SK-N-SH (cell line): ENCODE results near the gene SPDYA. TPM values are rescaled to one million over a fixed set of nuclear protein-coding genes. Genes with fewer than 3 reads are reported as not detected.

ENCODE experiments used
- CTCF ChIA-PET: fragments of 300-600, 350-600 bp; formaldehyde crosslinking; extraction: SDS; loops from one replicate; lab custom pipeline; 2021; lab: Yijun Ruan, JAX
- POLR2A ChIA-PET: fragments of 350-600 bp; sonication (Branson Sonifier 250); formaldehyde crosslinking; extraction: SDS; loops from one replicate; lab custom pipeline; 2020; ENCODE audit warnings: antibody characterized with exemption, inconsistent platforms; lab: Yijun Ruan, JAX
- DNase-seq: peaks from one replicate; pipeline ENCODE4 v3.0.0; 2012
- H2AFZ ChIP-seq: fragments of 200-600 bp; sonication (generic); 2 replicates; pipeline ENCODE4 v1.8.1; 2016; ENCODE audit warnings: antibody characterized with exemption, mild to moderate bottlenecking, low read depth
- H3F3A ChIP-seq: fragments of 200-600 bp; sonication (generic); replicated peaks from 2 replicates; pipeline ENCODE3; 2016; ENCODE audit warnings: antibody characterized with exemption, mild to moderate bottlenecking; ENCODE audit not compliant: insufficient read depth
- H3K27ac ChIP-seq, 2 experiments: fragments of 200-500 bp in 1 of 2; fragments of 200-600 bp in 1 of 2; sonication (Bioruptor generic) in 1 of 2; sonication (generic), shearing (Covaris generic) in 1 of 2; 2 replicates each; pipeline versions ENCODE4 v1.5.1 to v1.6.1; 2014 to 2016; ENCODE audit warnings: low read depth in 2 of 2, inconsistent platforms in 1 of 2, low read length in 1 of 2, mild to moderate bottlenecking in 1 of 2, mixed read lengths in 1 of 2
- H3K27me3 ChIP-seq: fragments of 200-600 bp; sonication (generic), shearing (Covaris generic); 2 replicates; pipeline ENCODE4 v1.6.1; 2016; ENCODE audit warnings: mixed run types; ENCODE audit not compliant: insufficient read depth
- H3K36me3 ChIP-seq, 2 experiments: fragments of 200-500 bp in 1 of 2; fragments of 200-600 bp in 1 of 2; sonication (Bioruptor generic) in 1 of 2; sonication (generic) in 1 of 2; replicated peaks in 1 of 2; 2 replicates each; pipeline versions ENCODE3 to v1.5.1; 2014 to 2016; ENCODE audit warnings: low read length in 1 of 2, mild to moderate bottlenecking in 1 of 2; ENCODE audit not compliant: insufficient read depth in 2 of 2, control insufficient read depth in 1 of 2
- H3K4me1 ChIP-seq, 2 experiments: fragments of 200-500 bp in 1 of 2; fragments of 200-600 bp in 1 of 2; sonication (Bioruptor generic) in 1 of 2; sonication (generic), shearing (Covaris generic) in 1 of 2; 2 replicates each; pipeline versions ENCODE4 v1.5.1 to v1.6.1; 2014 to 2016; ENCODE audit warnings: low read depth in 1 of 2, low read length in 1 of 2, mixed run types in 1 of 2; ENCODE audit not compliant: insufficient read depth in 2 of 2, control insufficient read depth in 1 of 2
- H3K4me2 ChIP-seq: fragments of 200-600 bp; sonication (generic), shearing (Covaris generic); 2 replicates; pipeline ENCODE4 v1.6.1; 2017; ENCODE audit warnings: mixed run types
- H3K4me3 ChIP-seq, 2 experiments: fragments of 200-500 bp in 1 of 2; fragments of 200-600 bp in 1 of 2; sonication (Bioruptor generic) in 1 of 2; sonication (generic), shearing (Covaris generic) in 1 of 2; 2 replicates each; pipeline versions ENCODE4 v1.5.1 to v1.8.1; 2014 to 2016; ENCODE audit warnings: low read depth in 2 of 2, inconsistent platforms in 1 of 2, low read length in 1 of 2, mild to moderate bottlenecking in 1 of 2, mixed read lengths in 1 of 2, moderate library complexity in 1 of 2
- H3K79me2 ChIP-seq: fragments of 200-600 bp; sonication (generic); 2 replicates; pipeline ENCODE4 v1.8.1; 2017; ENCODE audit warnings: mild to moderate bottlenecking; ENCODE audit not compliant: insufficient read depth
- H3K9ac ChIP-seq: fragments of 200-600 bp; sonication (generic); 2 replicates; pipeline ENCODE4 v1.6.1; 2017; ENCODE audit warnings: mixed run types
- H3K9me2 ChIP-seq: fragments of 200-600 bp; sonication (generic); 2 replicates; pipeline ENCODE4 v1.6.1; 2017; ENCODE audit warnings: mixed run types
- H3K9me3 ChIP-seq: fragments of 200-600 bp; sonication (generic); 2 replicates; pipeline ENCODE4 v1.6.1; 2017; ENCODE audit warnings: mixed run types, mild to moderate bottlenecking, moderate library complexity
- H4K20me1 ChIP-seq: fragments of 200-600 bp; sonication (generic); 2 replicates; pipeline ENCODE4 v1.6.1; 2017; ENCODE audit warnings: mild to moderate bottlenecking, mixed run types; ENCODE audit not compliant: insufficient read depth
- CHD2 ChIP-seq: fragments of 150-350 bp; IDR thresholded peaks from 2 replicates; pipeline ENCODE4 v1.6.1; 2018; ENCODE audit warnings: low read length; ENCODE audit not compliant: partially characterized antibody
- EP300 ChIP-seq, 2 experiments: IDR thresholded peaks; 2 replicates each; pipeline versions ENCODE4 v1.4.0 to v1.6.1; 2012; ENCODE audit warnings: borderline replicate concordance in 1 of 2, low read depth in 1 of 2, low read length in 1 of 2
- EZH2phosphoT487 ChIP-seq: fragments of 200-600 bp; sonication (generic); IDR thresholded peaks from 2 replicates; pipeline ENCODE4 v1.6.1; 2017; ENCODE audit warnings: low read depth, mixed run types, mild to moderate bottlenecking, antibody characterized with exemption, moderate library complexity, borderline replicate concordance
- FOSL2 ChIP-seq: IDR thresholded peaks from 2 replicates; pipeline ENCODE4 v1.4.0; 2012; ENCODE audit warnings: low read depth, mild to moderate bottlenecking, moderate library complexity, borderline replicate concordance
- FOXJ3 ChIP-seq: sonication (generic); formaldehyde crosslinking; IDR thresholded peaks from 2 replicates; pipeline ENCODE4 v1.5.1; 2020; ENCODE audit warnings: mild to moderate bottlenecking, missing genetic modification reagents
- FOXM1 ChIP-seq: IDR thresholded peaks from 2 replicates; pipeline ENCODE4 v1.4.0; 2012; ENCODE audit warnings: low read depth, mild to moderate bottlenecking
- GABPA ChIP-seq: IDR thresholded peaks from 2 replicates; pipeline ENCODE4 v1.4.0; 2012; ENCODE audit warnings: low read depth, mild to moderate bottlenecking
- GATA2 ChIP-seq: sonication (generic); formaldehyde crosslinking; IDR thresholded peaks from 2 replicates; pipeline ENCODE4 v1.5.0; 2020; ENCODE audit warnings: mild to moderate bottlenecking, missing genetic modification reagents
- JUND ChIP-seq: IDR thresholded peaks from 2 replicates; pipeline ENCODE4 v1.4.0; 2012
- MEF2A ChIP-seq: IDR thresholded peaks from 2 replicates; pipeline ENCODE4 v1.4.0; 2012; ENCODE audit warnings: low read depth, borderline replicate concordance
- MXI1 ChIP-seq: IDR thresholded peaks from 2 replicates; pipeline ENCODE4 v1.6.1; 2012; ENCODE audit warnings: mild to moderate bottlenecking, low read depth, low read length, improper control_type of control experiment
- NFIC ChIP-seq: IDR thresholded peaks from 2 replicates; pipeline ENCODE4 v1.4.0; 2012; ENCODE audit warnings: borderline replicate concordance
- NRF1 ChIP-seq: IDR thresholded peaks from 2 replicates; pipeline ENCODE4 v1.6.1; 2012; ENCODE audit warnings: low read depth, mild to moderate bottlenecking, low read length
- RCOR1 ChIP-seq: fragments of 150-350 bp; IDR thresholded peaks from 2 replicates; pipeline ENCODE4 v1.6.1; 2017; ENCODE audit warnings: antibody characterized with exemption, low read length
- RXRA ChIP-seq: IDR thresholded peaks from 2 replicates; pipeline ENCODE4 v1.4.0; 2012; ENCODE audit warnings: low read depth, mild to moderate bottlenecking, borderline replicate concordance
- SMC3 ChIP-seq: IDR thresholded peaks from 2 replicates; pipeline ENCODE4 v1.6.1; 2012; ENCODE audit warnings: low read depth, low read length, improper control_type of control experiment
- TAF1 ChIP-seq: IDR thresholded peaks from 2 replicates; pipeline ENCODE4 v1.6.1; 2012; ENCODE audit warnings: low read depth, mild to moderate bottlenecking, low read length, moderate library complexity, borderline replicate concordance
- TCF12 ChIP-seq: IDR thresholded peaks from 2 replicates; pipeline ENCODE4 v1.4.0; 2012
- TEAD4 ChIP-seq: IDR thresholded peaks from 2 replicates; pipeline ENCODE4 v1.4.0; 2012; ENCODE audit warnings: mild to moderate bottlenecking, borderline replicate concordance; ENCODE audit not compliant: insufficient read depth
- WGBS: methylation state at CpG from one replicate; pipeline ENCODE4 v1.1.6; 2017; ENCODE audit warnings: low lambda C conversion rate; 5-methylcytosine and 5-hydroxymethylcytosine counted together
- polyA plus RNA-seq, 3 experiments: library from polyadenylated mRNA; depleted of rRNA; stranded (reverse); fragments of >200 nt; gene quantifications; 2 replicates each; pipeline ENCODE4 v1.2.3, GENCODE V29; 2012
- TF ChIP-seq, protein P1 (sequence below): IDR thresholded peaks from 2 replicates; pipeline ENCODE4 v1.4.0; 2012; ENCODE audit warnings: low read depth, borderline replicate concordance
- TF ChIP-seq, protein P2 (sequence below): fragments of 150-350 bp; IDR thresholded peaks from 2 replicates; pipeline ENCODE4 v1.6.1; 2016; ENCODE audit warnings: mild to moderate bottlenecking, low read depth, low read length
- TF ChIP-seq, protein P3 (sequence below): IDR thresholded peaks from 2 replicates; pipeline ENCODE4 v1.4.0; 2012; ENCODE audit warnings: low read depth
- TF ChIP-seq, protein P4 (sequence below): fragments of 150-350 bp; IDR thresholded peaks from 2 replicates; pipeline ENCODE4 v1.6.1; 2017; ENCODE audit warnings: antibody characterized with exemption, low read length, low read depth, borderline replicate concordance

The SPDYA gene
- polyA plus RNA-seq, 1 of the 3 experiments (the other 2 are of a cell fraction), result not detected

DNA sequence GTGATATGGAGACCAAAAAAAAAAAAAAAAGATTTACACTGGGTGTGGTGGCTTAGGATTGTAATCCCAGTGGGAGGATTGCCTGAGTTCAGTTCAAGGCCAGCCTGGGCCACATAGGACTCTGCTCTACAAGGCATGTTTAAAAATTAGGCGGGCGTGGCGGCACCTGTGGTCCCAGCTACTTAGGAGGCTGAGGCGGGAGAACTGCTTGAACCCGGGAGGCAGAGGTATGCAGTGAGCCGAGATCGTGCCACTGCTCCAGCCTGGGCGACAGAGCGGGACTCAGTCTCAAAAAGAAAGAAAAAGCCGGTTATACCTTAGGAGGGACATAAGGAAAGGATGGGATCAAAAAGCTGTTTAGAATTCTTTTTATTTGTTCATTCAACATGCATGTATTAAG lies 707 bp upstream of the SPDYA start:
- H3K4me2 ChIP-seq, result peak overlapping the region; percentile 65
- ChIA-PET POLR2A (interaction anchor here (0.7 to 1.4 kb wide), 2 partner anchors 58 to 149 kb away, joined by 3 read pairs; partner anchors contain the start of gene PPP1CB), CTCF (interaction anchor here (0.9 to 3.2 kb wide), 6 partner anchors 10 to 366 kb away, joined by 3 to 22 read pairs (median 4); no protein-coding TSS in a partner anchor)
- no peak overlapping the region; the same call in 1 of the 2 replicates for H2AFZ ChIP-seq
- H4K20me1 ChIP-seq, result no peaks in the 10 kb centered on the region
- H3K4me1 ChIP-seq, result peaks cover 0 to 5% of the 10 kb centered on the region in 2 experiments; a peak in 1 of 4 replicates
- H3K9me2 ChIP-seq, result no peaks in the 10 kb centered on the region
- WGBS, result 97% methylated on average over 10 of the region's 10 CpGs
- DNase-seq, result no peak
- no peaks in the 10 kb centered on the region for H3K27me3 ChIP-seq
- 0 out of 2 replicates have a peak overlapping the region, but pooled peaks have one; percentile 26 for H3K9ac ChIP-seq
- H3K79me2 ChIP-seq, result no peaks in the 10 kb centered on the region
- H3K27ac ChIP-seq, result peak overlapping the region in 1 of 2 experiments; percentile 43; a peak in 1 of 4 replicates
- peak overlapping the region; percentile 56 to 57; a peak in 3 of 4 replicates for H3K4me3 ChIP-seq
- TF ChIP-seq EZH2phosphoT487, result no peak
- TF ChIP-seq, protein P1, sequence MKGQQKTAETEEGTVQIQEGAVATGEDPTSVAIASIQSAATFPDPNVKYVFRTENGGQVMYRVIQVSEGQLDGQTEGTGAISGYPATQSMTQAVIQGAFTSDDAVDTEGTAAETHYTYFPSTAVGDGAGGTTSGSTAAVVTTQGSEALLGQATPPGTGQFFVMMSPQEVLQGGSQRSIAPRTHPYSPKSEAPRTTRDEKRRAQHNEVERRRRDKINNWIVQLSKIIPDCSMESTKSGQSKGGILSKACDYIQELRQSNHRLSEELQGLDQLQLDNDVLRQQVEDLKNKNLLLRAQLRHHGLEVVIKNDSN, result no peak
- no peak for TF ChIP-seq SMC3
- no peak for TF ChIP-seq FOSL2
- TF ChIP-seq NFIC, result no peak
- TF ChIP-seq CHD2, result no peak
- no peak for TF ChIP-seq FOXJ3
- TF ChIP-seq, protein P2, sequence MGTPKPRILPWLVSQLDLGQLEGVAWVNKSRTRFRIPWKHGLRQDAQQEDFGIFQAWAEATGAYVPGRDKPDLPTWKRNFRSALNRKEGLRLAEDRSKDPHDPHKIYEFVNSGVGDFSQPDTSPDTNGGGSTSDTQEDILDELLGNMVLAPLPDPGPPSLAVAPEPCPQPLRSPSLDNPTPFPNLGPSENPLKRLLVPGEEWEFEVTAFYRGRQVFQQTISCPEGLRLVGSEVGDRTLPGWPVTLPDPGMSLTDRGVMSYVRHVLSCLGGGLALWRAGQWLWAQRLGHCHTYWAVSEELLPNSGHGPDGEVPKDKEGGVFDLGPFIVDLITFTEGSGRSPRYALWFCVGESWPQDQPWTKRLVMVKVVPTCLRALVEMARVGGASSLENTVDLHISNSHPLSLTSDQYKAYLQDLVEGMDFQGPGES, result no peak
- no peak for TF ChIP-seq EP300 (IDR thresholded peaks at IDR 0.05; ENCODE audit: borderline replicate concordance in 1 of 2, low read depth in 1 of 2, low read length in 1 of 2)
- TF ChIP-seq NRF1, result no peak
- TF ChIP-seq RCOR1, result no peak
- TF ChIP-seq JUND, result no peak
- no peak for TF ChIP-seq GABPA
- TF ChIP-seq MXI1, result no peak
- TF ChIP-seq TCF12, result no peak
- TF ChIP-seq, protein P3, sequence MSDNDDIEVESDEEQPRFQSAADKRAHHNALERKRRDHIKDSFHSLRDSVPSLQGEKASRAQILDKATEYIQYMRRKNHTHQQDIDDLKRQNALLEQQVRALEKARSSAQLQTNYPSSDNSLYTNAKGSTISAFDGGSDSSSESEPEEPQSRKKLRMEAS, result no peak
- no peak for TF ChIP-seq TEAD4
- TF ChIP-seq, all 33 proteins: peak for 0
- Histone ChIP-seq H3F3A (peaks cover 33% of the 10 kb centered on the region), H3K36me3 (peaks cover 0 to 27% of the 10 kb centered on the region in 2 experiments), H3K9me3 (no peaks in the 10 kb centered on the region)

DNA sequence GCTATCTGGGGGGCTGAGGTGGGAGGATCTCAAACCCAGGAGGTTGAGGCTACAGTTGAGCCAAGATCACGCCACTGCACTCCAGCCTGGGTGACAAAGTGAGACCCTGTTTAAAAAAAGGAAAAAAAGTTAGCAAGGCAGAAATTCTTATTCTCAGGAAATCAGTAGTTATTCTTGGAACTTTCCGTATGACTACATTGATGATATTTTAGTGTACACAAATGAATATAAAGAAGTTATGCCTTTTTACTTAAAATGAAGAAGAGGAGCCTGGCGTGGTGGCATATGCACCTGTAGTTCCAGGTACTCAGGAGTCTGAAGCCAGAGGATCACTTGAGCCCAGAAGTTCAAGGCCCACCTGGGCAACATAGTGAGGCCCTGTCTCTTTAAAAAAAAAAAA lies 7.4 kb downstream of the SPDYA start:
- ChIA-PET POLR2A (no interaction called here), CTCF (interaction anchor here (0.9 to 1.1 kb wide), 2 partner anchors 141 to 251 kb away, joined by 3 read pairs; no protein-coding TSS in a partner anchor)
- Histone ChIP-seq H3K27ac (no peak overlapping the region), H3F3A (peaks cover 35% of the 10 kb centered on the region), H3K4me1 (no peaks in the 10 kb centered on the region), H2AFZ (no peak overlapping the region), H3K79me2 (no peaks in the 10 kb centered on the region), H3K4me3 (no peak overlapping the region), H3K9ac (no peak overlapping the region), H3K36me3 (no peaks in the 10 kb centered on the region), H3K9me2 (no peaks in the 10 kb centered on the region), H3K4me2 (no peak overlapping the region), H3K27me3 (no peaks in the 10 kb centered on the region), H3K9me3 (no peaks in the 10 kb centered on the region), H4K20me1 (no peaks in the 10 kb centered on the region)
- 86% methylated on average over 3 of the region's 3 CpGs for WGBS
- no peak for DNase-seq
- TF ChIP-seq FOXM1 (no peak), TCF12 (no peak), MEF2A (no peak), RXRA (no peak), NFIC (no peak), MXI1 (no peak), GATA2 (CRISPR knock-in tag) (no peak), JUND (no peak), TAF1 (no peak), EP300 (IDR thresholded peaks at IDR 0.05; ENCODE audit: borderline replicate concordance in 1 of 2, low read depth in 1 of 2, low read length in 1 of 2) (no peak), RCOR1 (no peak), NRF1 (no peak), EZH2phosphoT487 (no peak)
- TF ChIP-seq, protein P2, result no peak
- TF ChIP-seq, protein P3, result no peak
- TF ChIP-seq, protein P4, sequence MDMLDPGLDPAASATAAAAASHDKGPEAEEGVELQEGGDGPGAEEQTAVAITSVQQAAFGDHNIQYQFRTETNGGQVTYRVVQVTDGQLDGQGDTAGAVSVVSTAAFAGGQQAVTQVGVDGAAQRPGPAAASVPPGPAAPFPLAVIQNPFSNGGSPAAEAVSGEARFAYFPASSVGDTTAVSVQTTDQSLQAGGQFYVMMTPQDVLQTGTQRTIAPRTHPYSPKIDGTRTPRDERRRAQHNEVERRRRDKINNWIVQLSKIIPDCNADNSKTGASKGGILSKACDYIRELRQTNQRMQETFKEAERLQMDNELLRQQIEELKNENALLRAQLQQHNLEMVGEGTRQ, result no peak
